ENCODE results near the gene JAK1. TPM values are rescaled to one million over a fixed set of nuclear protein-coding genes. Genes with fewer than 3 reads are reported as not detected.

Gene JAK1
- total RNA-seq, 1 donor from 2014 or later: 110 TPM

DNA sequence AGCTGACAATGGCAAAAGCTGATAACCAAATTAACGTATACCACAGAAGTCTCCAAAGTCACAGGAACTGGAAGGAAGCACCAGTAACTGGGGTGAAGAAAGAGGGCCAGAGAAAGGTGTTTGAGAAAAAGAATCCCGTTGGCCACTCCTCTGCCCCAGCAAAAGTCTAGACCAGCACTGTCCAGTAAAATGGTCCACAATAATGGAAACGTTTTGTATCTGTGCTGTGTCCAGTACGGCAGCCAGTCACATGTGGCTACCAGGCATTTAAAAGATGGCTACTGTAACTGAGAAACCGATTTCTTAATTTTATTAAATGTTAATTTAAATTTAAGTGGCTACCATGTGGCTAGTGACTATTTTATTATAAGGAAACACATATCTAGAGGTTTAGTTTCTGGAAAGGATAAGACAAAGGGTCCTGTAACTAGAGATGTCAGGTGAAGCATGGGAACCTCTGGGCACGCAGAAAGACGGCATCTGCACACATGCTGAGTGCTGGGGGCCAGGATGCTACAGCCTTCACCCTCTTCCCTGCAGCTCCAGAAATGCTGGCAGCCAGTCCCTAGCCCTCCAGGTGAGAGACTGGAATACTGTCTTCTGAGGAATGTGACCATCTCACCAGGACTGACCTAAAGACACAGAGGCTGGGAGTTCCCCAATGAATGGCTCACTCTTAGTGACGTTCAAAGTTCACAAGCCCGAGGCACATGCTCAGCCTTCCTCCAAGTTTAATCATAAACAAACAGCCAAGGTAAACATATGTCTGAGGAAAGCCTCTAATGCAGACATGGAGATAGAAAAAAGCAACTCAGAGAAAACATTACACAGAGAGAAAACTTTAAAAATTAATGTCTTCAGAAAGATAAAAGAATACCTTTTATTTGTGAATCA lies 50.7 kb downstream of the JAK1 start:
- DNase-seq (ENCODE audit: low read depth): peak; percentile 93
- TF ChIP-seq, protein P1, sequence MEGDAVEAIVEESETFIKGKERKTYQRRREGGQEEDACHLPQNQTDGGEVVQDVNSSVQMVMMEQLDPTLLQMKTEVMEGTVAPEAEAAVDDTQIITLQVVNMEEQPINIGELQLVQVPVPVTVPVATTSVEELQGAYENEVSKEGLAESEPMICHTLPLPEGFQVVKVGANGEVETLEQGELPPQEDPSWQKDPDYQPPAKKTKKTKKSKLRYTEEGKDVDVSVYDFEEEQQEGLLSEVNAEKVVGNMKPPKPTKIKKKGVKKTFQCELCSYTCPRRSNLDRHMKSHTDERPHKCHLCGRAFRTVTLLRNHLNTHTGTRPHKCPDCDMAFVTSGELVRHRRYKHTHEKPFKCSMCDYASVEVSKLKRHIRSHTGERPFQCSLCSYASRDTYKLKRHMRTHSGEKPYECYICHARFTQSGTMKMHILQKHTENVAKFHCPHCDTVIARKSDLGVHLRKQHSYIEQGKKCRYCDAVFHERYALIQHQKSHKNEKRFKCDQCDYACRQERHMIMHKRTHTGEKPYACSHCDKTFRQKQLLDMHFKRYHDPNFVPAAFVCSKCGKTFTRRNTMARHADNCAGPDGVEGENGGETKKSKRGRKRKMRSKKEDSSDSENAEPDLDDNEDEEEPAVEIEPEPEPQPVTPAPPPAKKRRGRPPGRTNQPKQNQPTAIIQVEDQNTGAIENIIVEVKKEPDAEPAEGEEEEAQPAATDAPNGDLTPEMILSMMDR (conservative IDR thresholded peaks at IDR 0.05; ENCODE audit: low read depth, low read length): no peak
- no peak overlapping the region for H3K4me3 ChIP-seq (ENCODE audit: low read depth, low read length)

GRCh38 chr1:64913361-64914015 lies 52.9 kb downstream of the JAK1 start:
- no peak for DNase-seq (ENCODE audit: low read depth)
- no peak overlapping the region for H3K4me3 ChIP-seq (ENCODE audit: low read depth, low read length)
- TF ChIP-seq, protein P1 (conservative IDR thresholded peaks at IDR 0.05; ENCODE audit: low read depth, low read length): no peak

DNA sequence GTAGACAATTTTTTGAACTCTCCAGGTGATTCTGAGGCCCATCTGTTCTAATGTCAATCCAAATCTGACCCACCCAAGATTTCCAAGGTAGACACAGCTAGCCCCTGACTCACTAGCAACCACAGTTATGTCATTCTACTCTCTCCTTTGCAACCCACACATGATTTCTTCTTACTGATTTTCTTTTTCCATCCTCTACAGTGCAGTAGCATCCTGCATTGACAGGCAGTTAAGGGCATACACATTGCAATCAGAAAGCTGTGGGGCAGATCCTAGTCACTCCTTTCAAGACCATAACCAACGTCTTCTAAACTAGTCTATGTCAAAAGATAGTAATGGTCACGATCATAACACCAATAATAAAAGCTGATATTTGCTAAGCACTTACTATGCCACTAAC lies 54.2 kb downstream of the JAK1 start:
- TF ChIP-seq, protein P1 (conservative IDR thresholded peaks at IDR 0.05; ENCODE audit: low read depth, low read length): no peak
- no peak overlapping the region for H3K4me3 ChIP-seq (ENCODE audit: low read depth, low read length)
- no peak for DNase-seq (ENCODE audit: low read depth)

GRCh38 chr1:64911326-64911725 lies 55.0 kb downstream of the JAK1 start:
- H3K4me3 ChIP-seq (ENCODE audit: low read depth, low read length): no peak overlapping the region
- no peak for DNase-seq (ENCODE audit: low read depth)
- TF ChIP-seq, protein P1 (conservative IDR thresholded peaks at IDR 0.05; ENCODE audit: low read depth, low read length): no peak

- TF ChIP-seq, protein P1 (conservative IDR thresholded peaks at IDR 0.05; ENCODE audit: low read depth, low read length): no peak
- H3K4me3 ChIP-seq (ENCODE audit: low read depth, low read length): no peak overlapping the region
- DNase-seq (ENCODE audit: low read depth): no peak
These were observed 57.3 kb downstream of the JAK1 start for GRCh38 chr1:64909031-64909430.

- no peak overlapping the region for H3K4me3 ChIP-seq (ENCODE audit: low read depth, low read length)
- no peak for DNase-seq (ENCODE audit: low read depth)
- TF ChIP-seq, protein P1 (conservative IDR thresholded peaks at IDR 0.05; ENCODE audit: low read depth, low read length): no peak
These were observed 57.8 kb downstream of the JAK1 start for GRCh38 chr1:64908575-64908974.

All from epithelial cell of proximal tubule (primary cell).